Adrenal gland (tissue), 12 donors: ENCODE measurements around the gene INTS1. TPM values are rescaled to one million over a fixed set of nuclear protein-coding genes. Genes with fewer than 3 reads are reported as not detected.
A peak's percentile ranks its signal among the peaks of the same experiment; 100 is the strongest.

Experiments
- DNase-seq, 7 donors: peaks; one replicate each; pipeline ENCODE4 v3.0.0-alpha.2; 2019 to 2020
- H3K27ac ChIP-seq, 5 donors: fragments of 200-600 bp; sonication (generic) in 4 of 5; 1 replicate in 3 of 5; 2 replicates in 2 of 5; pipeline versions ENCODE4 v1.5.1 to v1.8.0; 2016 to 2020; ENCODE audit warnings: mild to moderate bottlenecking in 1 of 5
- H3K27me3 ChIP-seq: fragments of 200-600 bp; 2 replicates; pipeline ENCODE4 v1.8.0; 2021
- H3K36me3 ChIP-seq, 2 donors: fragments of 200-600 bp; replicated peaks in 1 of 2; 1 replicate in 1 of 2; 2 replicates in 1 of 2; pipeline versions ENCODE4 v1.5.1 to v1.8.0; 2018 to 2022
- H3K4me1 ChIP-seq, 2 donors: fragments of 200-600 bp; replicated peaks in 1 of 2; 1 replicate in 1 of 2; 2 replicates in 1 of 2; pipeline versions ENCODE4 v1.5.1 to v1.8.0; 2018 to 2021
- H3K4me3 ChIP-seq, 4 donors: fragments of 200-600 bp; sonication (generic) in 3 of 4; one replicate each; pipeline ENCODE4 v1.5.1; 2016 to 2018
- H3K9me3 ChIP-seq, 3 donors: fragments of 200-600 bp; sonication (generic) in 1 of 3; replicated peaks in 1 of 3; 1 replicate in 2 of 3; 2 replicates in 1 of 3; pipeline versions ENCODE4 v1.5.1 to v1.8.0; 2016 to 2021
- CTCF ChIP-seq, 6 experiments: fragments of 450-650 bp in 4 of 6; fragments of 200-600 bp in 2 of 6; sonication (generic) in 1 of 6; IDR thresholded peaks; 1 replicate in 5 of 6; 2 replicates in 1 of 6; pipeline versions ENCODE4 v1.5.1 to v1.8.0; 2016 to 2021; ENCODE audit warnings: antibody characterized with exemption in 6 of 6, mild to moderate bottlenecking in 2 of 6, moderate library complexity in 1 of 6
- POLR2A ChIP-seq, 2 donors: fragments of 450-650 bp; IDR thresholded peaks; one replicate each; pipeline ENCODE4 v1.6.1; 2017; ENCODE audit warnings: antibody characterized with exemption in 2 of 2, mild to moderate bottlenecking in 2 of 2, moderate library complexity in 1 of 2
- WGBS, 4 donors: extraction: QIAGEN DNeasy Blood & Tissue Kit in 2 of 4; methylation state at CpG; one replicate each; pipeline versions ENCODE4 v1.1.5 to v1.1.7; 2013 to 2017; 5-methylcytosine and 5-hydroxymethylcytosine counted together
- intact Hi-C, 2 donors: fragments of 100-400 bp; cut with DNase I; formaldehyde crosslinking; loops; one replicate each; pipeline versions ENCODE4 v1.14.1 to v1.15.0; 2022 to 2023
- polyA plus RNA-seq, 3 donors: library from polyadenylated mRNA; stranded (reverse); fragments of 200-250 nt in 2 of 3; fragments of 350-450 nt in 1 of 3; fragmentation: Illumina TruSeq in 1 of 3; extraction: RNeasy Lipid Tissue Mini Kit (QIAGEN cat#74804) in 1 of 3; gene quantifications; one replicate each; pipeline ENCODE4 v1.2.3, GENCODE V29; 2013 to 2014
- total RNA-seq, 9 donors: library from RNA; depleted of rRNA in 4 of 9; stranded (reverse); fragments of >200 nt in 4 of 9; fragments of 120-200 nt in 1 of 9; fragmentation: NEBNext Ultra II Directional in 1 of 9; extraction: Animal tissue kit (Norgen Biotek cat#: 25700) in 1 of 9; gene quantifications; one replicate each; pipeline versions ENCODE4 v1.1.0 to v1.2.4, GENCODE V29; 2013 to 2023
- donor health status: healthy with polysubstance abuse.
- donor health status: Bipolar disorder and iron deficiency.
- donor health status: DM: yes; HTN: yes; CAD: no.
- donor health status: DM: no; HTN: no; CAD: no.
- donor health status: DM: no; HTN: no; CAD: no.
- donor health status: DM: yes; HTN: yes; CAD: no.

The INTS1 gene
- total and polyA plus RNA-seq, 12 donors = 4.7 to 152 (median 72.8) TPM

GRCh38 chr7:1539882-1540775, 35.9 kb upstream of the INTS1 start:
- intact Hi-C loops = no loop called here
- peaks cover 0 to 33% of the 10 kb centered on the region in 2 donors for H3K36me3 ChIP-seq
- peaks cover 24 to 35% of the 10 kb centered on the region in 2 donors for H3K4me1 ChIP-seq
- TF ChIP-seq CTCF (IDR thresholded peaks at IDR 0.05) = no peak
- no peak for TF ChIP-seq POLR2A (IDR thresholded peaks at IDR 0.05)
- no peak overlapping the region for H3K27ac ChIP-seq
- H3K27me3 ChIP-seq = no peaks in the 10 kb centered on the region
- H3K9me3 ChIP-seq = no peaks in the 10 kb centered on the region
- H3K4me3 ChIP-seq = no peak overlapping the region
- peak in 1 of 7 donors; percentile 28 for DNase-seq
- 93 to 98% (median 95%) methylated on average over 28 to 73 of the region's 73 CpGs for WGBS, 4 donors

GRCh38 chr7:1539181-1539881, 35.1 kb upstream of the INTS1 start:
- Histone ChIP-seq H3K4me1 (peaks cover 24 to 36% of the 10 kb centered on the region in 2 donors), H3K36me3 (peaks cover 0 to 33% of the 10 kb centered on the region in 2 donors), H3K27ac (peak overlapping the region in 2 of 5 donors; percentile 97 to 99), H3K27me3 (no peaks in the 10 kb centered on the region), H3K9me3 (no peaks in the 10 kb centered on the region), H3K4me3 (no peak overlapping the region)
- TF ChIP-seq CTCF (IDR thresholded peaks at IDR 0.05) = no peak
- no peak for TF ChIP-seq POLR2A (IDR thresholded peaks at IDR 0.05)
- peak in 1 of 7 donors; percentile 34 for DNase-seq
- intact Hi-C loops = no loop called here
- 87 to 94% (median 91%) methylated on average over 5 to 36 of the region's 36 CpGs for WGBS, 4 donors

GRCh38 chr7:1538544-1539180, 34.5 kb upstream of the INTS1 start:
- no peak for TF ChIP-seq POLR2A (IDR thresholded peaks at IDR 0.05)
- no peak for TF ChIP-seq CTCF (IDR thresholded peaks at IDR 0.05)
- DNase-seq = peak in 1 of 7 donors; percentile 33
- Histone ChIP-seq H3K4me3 (peak overlapping the region in 1 of 4 donors; percentile 11), H3K9me3 (no peaks in the 10 kb centered on the region), H3K27me3 (no peaks in the 10 kb centered on the region), H3K27ac (peak overlapping the region in 4 of 5 donors; percentile 97 to 100 (median 98)), H3K4me1 (peaks cover 30 to 43% of the 10 kb centered on the region in 2 donors), H3K36me3 (peaks cover 0 to 33% of the 10 kb centered on the region in 2 donors)
- 69 to 79% (median 73%) methylated on average over 6 to 25 of the region's 25 CpGs for WGBS, 4 donors
- intact Hi-C loops = no loop called here
